Chondrocyte (in vitro differentiated cells): ENCODE data around the gene PRKAR1B. TPM values are rescaled to one million over a fixed set of nuclear protein-coding genes. Genes with fewer than 3 reads are reported as not detected.

Experiments used
- DNase-seq: peaks from one replicate; pipeline ENCODE4 v3.0.0; 2021; ENCODE audit warnings: mixed read lengths, low spot score
- H3K27ac Mint-ChIP-seq: one replicate; pipeline ENCODE4 v1.8.0; 2021; ENCODE audit warnings: mild to moderate bottlenecking, moderate library complexity, mixed read lengths; ENCODE audit not compliant: unreplicated experiment
- H3K27me3 Mint-ChIP-seq: 2 replicates; pipeline ENCODE4 v1.8.0; 2021; ENCODE audit warnings: low read depth, mixed read lengths
- H3K36me3 Mint-ChIP-seq: 2 replicates; pipeline ENCODE4 v1.8.0; 2021; ENCODE audit warnings: low read depth, mixed read lengths
- H3K4me1 Mint-ChIP-seq: 2 replicates; pipeline ENCODE4 v1.8.0; 2021; ENCODE audit warnings: low read depth, mild to moderate bottlenecking, mixed read lengths
- H3K4me3 Mint-ChIP-seq: one replicate; pipeline ENCODE4 v1.8.0; 2021; ENCODE audit warnings: mild to moderate bottlenecking, moderate library complexity, mixed read lengths; ENCODE audit not compliant: unreplicated experiment
- H3K9me3 Mint-ChIP-seq: 2 replicates; pipeline ENCODE4 v1.8.0; 2021; ENCODE audit warnings: low read depth, mixed read lengths
- total RNA-seq: library from RNA; stranded (reverse); gene quantifications from 3 replicates; pipeline ENCODE4 v1.2.1, GENCODE V29; 2021
- TF ChIP-seq, protein P1 (sequence below): fragments of 200-600 bp; sonication (generic); IDR thresholded peaks from 2 replicates; pipeline ENCODE4 v1.5.0; 2021; ENCODE audit warnings: antibody characterized with exemption, mild to moderate bottlenecking, moderate library complexity

Gene PRKAR1B
- total RNA-seq, 1 donor from 2014 or later: 7.7 TPM

GRCh38 chr7:517774-518629, 209.1 kb downstream of the PRKAR1B start:
- no peaks in the 10 kb centered on the region for H3K27me3 Mint-ChIP-seq
- H3K27ac Mint-ChIP-seq: peak overlapping the region; percentile 82
- peaks cover 42% of the 10 kb centered on the region for H3K4me1 Mint-ChIP-seq
- DNase-seq: no peak
- H3K9me3 Mint-ChIP-seq: no peaks in the 10 kb centered on the region
- TF ChIP-seq, protein P1, sequence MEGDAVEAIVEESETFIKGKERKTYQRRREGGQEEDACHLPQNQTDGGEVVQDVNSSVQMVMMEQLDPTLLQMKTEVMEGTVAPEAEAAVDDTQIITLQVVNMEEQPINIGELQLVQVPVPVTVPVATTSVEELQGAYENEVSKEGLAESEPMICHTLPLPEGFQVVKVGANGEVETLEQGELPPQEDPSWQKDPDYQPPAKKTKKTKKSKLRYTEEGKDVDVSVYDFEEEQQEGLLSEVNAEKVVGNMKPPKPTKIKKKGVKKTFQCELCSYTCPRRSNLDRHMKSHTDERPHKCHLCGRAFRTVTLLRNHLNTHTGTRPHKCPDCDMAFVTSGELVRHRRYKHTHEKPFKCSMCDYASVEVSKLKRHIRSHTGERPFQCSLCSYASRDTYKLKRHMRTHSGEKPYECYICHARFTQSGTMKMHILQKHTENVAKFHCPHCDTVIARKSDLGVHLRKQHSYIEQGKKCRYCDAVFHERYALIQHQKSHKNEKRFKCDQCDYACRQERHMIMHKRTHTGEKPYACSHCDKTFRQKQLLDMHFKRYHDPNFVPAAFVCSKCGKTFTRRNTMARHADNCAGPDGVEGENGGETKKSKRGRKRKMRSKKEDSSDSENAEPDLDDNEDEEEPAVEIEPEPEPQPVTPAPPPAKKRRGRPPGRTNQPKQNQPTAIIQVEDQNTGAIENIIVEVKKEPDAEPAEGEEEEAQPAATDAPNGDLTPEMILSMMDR: no peak
- H3K36me3 Mint-ChIP-seq: no peaks in the 10 kb centered on the region
- peak overlapping the region; percentile 88 for H3K4me3 Mint-ChIP-seq

DNA sequence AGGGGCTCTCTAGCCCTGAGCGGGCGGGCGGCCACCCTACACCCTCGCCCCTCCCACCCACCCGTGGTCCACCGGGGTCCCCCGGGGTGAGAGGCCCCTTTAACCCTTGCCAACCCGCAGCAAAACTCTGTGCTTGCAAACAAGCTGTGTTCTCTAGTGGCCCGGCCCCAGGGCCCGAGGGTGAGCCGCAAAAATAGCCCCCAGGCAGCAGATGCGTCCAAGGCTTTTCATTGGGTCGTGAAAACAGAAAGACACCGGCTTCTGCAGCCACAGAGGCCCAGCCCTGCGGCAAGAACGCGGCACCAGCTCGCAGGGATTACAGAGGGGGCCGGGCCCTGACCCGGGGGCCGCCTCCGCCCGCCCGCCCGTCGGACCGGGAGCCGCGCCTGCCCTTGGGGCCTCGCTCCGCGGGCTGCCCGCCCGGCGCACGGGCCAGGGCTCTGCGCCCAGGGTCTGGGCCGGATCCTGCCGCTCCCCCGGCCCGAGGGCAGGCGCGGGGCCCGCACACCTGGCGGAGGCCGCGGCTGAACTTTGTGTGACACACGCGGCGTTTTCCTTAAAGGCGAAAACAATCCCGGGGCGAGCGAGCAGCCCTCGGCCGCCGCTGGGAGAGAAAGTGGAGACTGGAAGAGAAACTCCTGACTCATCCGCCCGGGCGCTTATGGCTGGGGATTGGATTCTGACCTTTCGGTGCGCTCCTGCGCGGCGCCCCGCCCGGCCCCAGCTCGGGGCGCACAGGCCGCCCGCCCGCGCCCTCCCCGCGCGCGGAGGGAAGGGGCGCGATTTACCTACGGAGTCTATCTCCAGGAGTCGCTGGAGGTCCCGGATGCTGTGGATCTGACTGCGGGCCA, 210.2 kb downstream of the PRKAR1B start:
- no peak for DNase-seq
- H3K9me3 Mint-ChIP-seq: no peaks in the 10 kb centered on the region
- H3K27me3 Mint-ChIP-seq: no peaks in the 10 kb centered on the region
- peaks cover 2% of the 10 kb centered on the region for H3K36me3 Mint-ChIP-seq
- TF ChIP-seq, protein P1: no peak
- peaks cover 45% of the 10 kb centered on the region for H3K4me1 Mint-ChIP-seq
- H3K27ac Mint-ChIP-seq: peak overlapping the region; percentile 76
- H3K4me3 Mint-ChIP-seq: peak overlapping the region; percentile 66

- H3K4me1 Mint-ChIP-seq: peaks cover 41% of the 10 kb centered on the region
- H3K36me3 Mint-ChIP-seq: peaks cover 2% of the 10 kb centered on the region
- no peak for DNase-seq
- peak overlapping the region; percentile 66 for H3K4me3 Mint-ChIP-seq
- H3K9me3 Mint-ChIP-seq: no peaks in the 10 kb centered on the region
- H3K27me3 Mint-ChIP-seq: no peaks in the 10 kb centered on the region
- peak overlapping the region; percentile 4 for H3K27ac Mint-ChIP-seq
- TF ChIP-seq, protein P1: no peak
Observed at GRCh38 chr7:516216-516605, 210.9 kb downstream of the PRKAR1B start.

DNA sequence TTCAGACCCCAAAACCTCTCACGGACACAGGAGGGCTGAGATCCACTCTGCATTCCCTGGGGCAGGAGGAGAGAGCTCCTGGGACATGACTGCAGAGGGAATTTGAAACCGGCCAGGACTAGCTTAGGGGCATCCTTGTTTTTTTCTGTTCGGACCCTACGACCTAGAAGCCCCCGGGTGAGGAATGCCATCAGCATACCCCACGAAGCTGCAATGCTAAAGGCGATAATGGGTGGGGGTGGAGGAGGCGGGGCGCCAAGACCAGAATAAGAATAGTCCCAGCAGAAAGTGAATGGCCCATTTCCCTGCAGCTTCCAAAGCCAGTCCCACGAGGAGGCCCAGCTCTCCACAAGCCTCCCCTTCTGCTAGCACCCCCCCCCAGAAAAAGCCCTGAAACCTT, 211.5 kb downstream of the PRKAR1B start:
- DNase-seq: no peak
- Mint-ChIP-seq H3K27me3 (no peaks in the 10 kb centered on the region), H3K4me1 (peaks cover 39% of the 10 kb centered on the region), H3K4me3 (peak overlapping the region; percentile 25), H3K9me3 (no peaks in the 10 kb centered on the region), H3K27ac (peak overlapping the region; percentile 17), H3K36me3 (peaks cover 2% of the 10 kb centered on the region)
- TF ChIP-seq, protein P1: no peak
